SU-DHL-6 (cell line): Measurements from ENCODE around the gene LAMA1.

Experiments used
- H2AFZ ChIP-seq: fragments of 200-600 bp; sonication (generic); 2 replicates; pipeline ENCODE4 v1.6.1; 2014; ENCODE audit warnings: low read depth, mild to moderate bottlenecking, moderate library complexity, mixed read lengths, antibody characterized with exemption, low read length; ENCODE audit not compliant: severe bottlenecking
- H3F3A ChIP-seq: fragments of 200-600 bp; shearing (Covaris generic); 2 replicates; pipeline ENCODE4 v1.6.0; 2016; ENCODE audit warnings: antibody characterized with exemption, mild to moderate bottlenecking; ENCODE audit not compliant: insufficient read depth
- H3K27ac ChIP-seq: fragments of 200-600 bp; sonication (generic); 2 replicates; pipeline ENCODE4 v1.5.1; 2016; ENCODE audit warnings: low read depth, mild to moderate bottlenecking, low read length, moderate library complexity, mixed read lengths
- H3K27me3 ChIP-seq: fragments of 200-600 bp; sonication (generic), shearing (Covaris generic); 2 replicates; pipeline ENCODE4 v1.6.0; 2014; ENCODE audit warnings: mild to moderate bottlenecking, low read length
- H3K36me3 ChIP-seq: fragments of 200-600 bp; sonication (generic); 2 replicates; pipeline ENCODE4 v1.6.1; 2014; ENCODE audit warnings: mild to moderate bottlenecking, low read length, mixed read lengths
- H3K4me2 ChIP-seq: fragments of 300-600, 200-600 bp; shearing (Covaris generic), sonication (generic); 2 replicates; pipeline ENCODE4 v1.6.0; 2014; ENCODE audit warnings: low read length, low read depth, mild to moderate bottlenecking; ENCODE audit not compliant: poor library complexity, severe bottlenecking
- H3K4me3 ChIP-seq: fragments of 200-600 bp; sonication (generic); 2 replicates; pipeline ENCODE4 v1.5.1; 2014; ENCODE audit warnings: antibody characterized with exemption, low read length, mild to moderate bottlenecking, mixed read lengths; ENCODE audit not compliant: insufficient read depth, poor library complexity, severe bottlenecking
- H3K79me2 ChIP-seq: fragments of 200-600 bp; sonication (generic); 2 replicates; pipeline ENCODE4 v1.6.1; 2014; ENCODE audit warnings: mild to moderate bottlenecking, low read length, moderate library complexity; ENCODE audit not compliant: insufficient read depth
- H3K9ac ChIP-seq: fragments of 200-600 bp; sonication (generic); 2 replicates; pipeline ENCODE4 v1.7.0; 2014; ENCODE audit warnings: mild to moderate bottlenecking, low read length
- H3K9me2 ChIP-seq: fragments of 200-600 bp; sonication (generic); replicated peaks from 2 replicates; pipeline ENCODE4 v1.6.1; 2014; ENCODE audit warnings: low read length; ENCODE audit not compliant: insufficient read depth
- H3K9me3 ChIP-seq: fragments of 200-600 bp; sonication (generic); 2 replicates; pipeline ENCODE4 v1.6.1; 2014; ENCODE audit warnings: low read length, mixed read lengths; ENCODE audit not compliant: insufficient read depth
- H4K20me1 ChIP-seq: fragments of 200-600 bp; sonication (generic); 2 replicates; pipeline ENCODE4 v1.6.1; 2014; ENCODE audit warnings: low read depth, mild to moderate bottlenecking, antibody characterized with exemption, low read length, moderate library complexity, mixed read lengths
- CTCF ChIP-seq: fragments of 200-600 bp; sonication (generic); IDR thresholded peaks from one replicate; pipeline ENCODE4 v1.5.1; 2017; ENCODE audit warnings: antibody characterized with exemption, mild to moderate bottlenecking, low read length, moderate library complexity; ENCODE audit not compliant: insufficient read depth, poor library complexity, severe bottlenecking
- EZH2phosphoT487 ChIP-seq: fragments of 200-600 bp; sonication (generic), shearing (Covaris generic); conservative IDR thresholded peaks from 2 replicates; pipeline ENCODE4 v1.6.1; 2018; ENCODE audit warnings: mild to moderate bottlenecking, antibody characterized with exemption, low read length, moderate library complexity, mixed read lengths

Gene LAMA1

DNA sequence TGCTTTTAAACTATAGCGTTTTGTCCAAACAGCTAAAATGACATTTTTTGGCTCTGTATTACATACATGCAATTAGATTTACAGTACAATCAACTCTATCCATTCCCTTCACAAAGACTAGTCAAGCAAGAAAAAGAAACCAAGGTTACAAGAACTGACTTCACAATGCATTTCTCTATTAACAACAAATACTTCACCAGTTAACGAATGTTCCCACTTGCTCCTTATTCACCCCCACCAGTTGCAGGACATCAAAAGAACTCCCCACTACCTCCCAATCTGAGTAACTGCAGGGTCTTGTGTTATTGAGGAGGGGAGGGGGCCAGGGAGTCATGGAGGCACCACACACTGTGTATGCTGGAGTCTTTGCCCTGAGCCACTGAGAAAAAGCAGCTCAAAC is 34.9 kb downstream of the LAMA1 start:
- H3K79me2 ChIP-seq = no peaks in the 10 kb centered on the region
- no peak overlapping the region for H3K4me2 ChIP-seq
- no peak for TF ChIP-seq EZH2phosphoT487
- no peak for TF ChIP-seq CTCF
- H3K9me2 ChIP-seq = no peaks in the 10 kb centered on the region
- no peaks in the 10 kb centered on the region for H3K27me3 ChIP-seq
- H2AFZ ChIP-seq = no peak overlapping the region
- no peak overlapping the region for H3K27ac ChIP-seq
- H3K9me3 ChIP-seq = no peaks in the 10 kb centered on the region
- H3K9ac ChIP-seq = no peak overlapping the region
- no peaks in the 10 kb centered on the region for H3K36me3 ChIP-seq
- no peaks in the 10 kb centered on the region for H3F3A ChIP-seq
- H4K20me1 ChIP-seq = no peaks in the 10 kb centered on the region
- H3K4me3 ChIP-seq = no peak overlapping the region

DNA sequence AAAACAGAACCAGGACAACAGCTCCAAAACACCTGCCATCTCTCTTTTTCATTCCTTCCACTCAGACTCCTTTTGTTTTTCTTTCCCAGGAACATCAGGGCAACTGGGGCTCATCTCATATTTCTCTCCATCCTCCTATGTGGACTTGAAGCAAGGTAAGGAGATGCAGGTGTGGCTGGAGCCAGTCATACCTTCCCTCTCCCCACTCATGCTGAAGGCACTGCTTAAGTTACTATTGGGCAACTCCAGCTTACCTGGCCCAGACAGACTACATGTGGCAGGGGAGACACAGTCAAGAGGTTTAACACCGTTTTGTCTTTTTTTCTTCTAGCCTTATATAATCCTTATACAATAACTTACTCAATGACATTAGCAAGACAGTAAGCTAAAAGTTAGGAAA is 38.4 kb downstream of the LAMA1 start:
- H3K9me2 ChIP-seq = no peaks in the 10 kb centered on the region
- H3K36me3 ChIP-seq = no peaks in the 10 kb centered on the region
- no peak overlapping the region for H3K4me3 ChIP-seq
- no peak for TF ChIP-seq CTCF
- TF ChIP-seq EZH2phosphoT487 = no peak
- H2AFZ ChIP-seq = no peak overlapping the region
- no peaks in the 10 kb centered on the region for H3K79me2 ChIP-seq
- no peak overlapping the region for H3K27ac ChIP-seq
- H4K20me1 ChIP-seq = no peaks in the 10 kb centered on the region
- no peaks in the 10 kb centered on the region for H3F3A ChIP-seq
- H3K4me2 ChIP-seq = no peak overlapping the region
- no peaks in the 10 kb centered on the region for H3K9me3 ChIP-seq
- no peaks in the 10 kb centered on the region for H3K27me3 ChIP-seq
- H3K9ac ChIP-seq = no peak overlapping the region

DNA sequence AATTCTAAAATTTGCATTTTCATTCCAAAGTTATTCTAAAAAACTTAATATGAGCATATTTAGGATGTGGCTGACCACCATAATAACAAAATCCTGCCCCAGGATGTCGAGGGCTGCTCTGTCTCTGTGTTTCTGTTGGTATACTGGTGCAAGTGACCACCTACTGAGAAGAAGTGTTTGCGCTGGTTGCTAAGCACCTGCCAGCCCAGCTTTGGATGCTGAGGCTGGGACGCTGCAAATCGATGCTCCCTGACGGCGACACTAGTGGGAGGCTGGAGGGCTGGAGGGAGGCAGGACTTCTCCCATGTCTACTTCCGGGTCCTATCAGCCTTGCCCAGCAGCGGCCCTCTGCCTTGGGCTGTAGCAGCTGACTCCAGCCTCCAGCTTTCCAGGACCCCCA is 45.0 kb downstream of the LAMA1 start:
- H3K9me2 ChIP-seq = no peaks in the 10 kb centered on the region
- H3K9ac ChIP-seq = no peak overlapping the region
- H3K4me2 ChIP-seq = no peak overlapping the region
- no peak for TF ChIP-seq EZH2phosphoT487
- no peak for TF ChIP-seq CTCF
- no peaks in the 10 kb centered on the region for H4K20me1 ChIP-seq
- H3K27me3 ChIP-seq = no peaks in the 10 kb centered on the region
- no peak overlapping the region for H2AFZ ChIP-seq
- H3K36me3 ChIP-seq = no peaks in the 10 kb centered on the region
- no peaks in the 10 kb centered on the region for H3K9me3 ChIP-seq
- no peaks in the 10 kb centered on the region for H3F3A ChIP-seq
- H3K4me3 ChIP-seq = no peak overlapping the region
- no peak overlapping the region for H3K27ac ChIP-seq
- H3K79me2 ChIP-seq = no peaks in the 10 kb centered on the region

DNA sequence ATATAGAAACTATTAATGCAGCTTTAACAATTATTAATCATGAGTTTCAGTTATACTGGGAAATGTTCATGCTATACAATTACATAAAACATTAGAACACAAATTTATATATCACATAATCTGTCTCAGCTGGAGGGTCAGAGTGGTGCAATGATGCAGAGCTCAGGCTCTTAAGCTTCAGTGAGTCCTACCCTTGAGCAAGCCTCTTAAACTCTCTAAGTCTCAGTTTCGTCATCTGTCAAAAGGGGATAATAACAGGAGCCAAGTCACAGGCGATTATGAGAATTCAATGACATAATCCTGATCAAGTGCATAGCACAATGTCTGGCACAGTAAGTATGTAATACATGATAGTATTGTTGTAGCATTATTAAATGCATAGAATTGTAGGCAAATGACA is 46.0 kb downstream of the LAMA1 start:
- H3K4me3 ChIP-seq = no peak overlapping the region
- no peaks in the 10 kb centered on the region for H3K27me3 ChIP-seq
- H3K79me2 ChIP-seq = no peaks in the 10 kb centered on the region
- no peaks in the 10 kb centered on the region for H4K20me1 ChIP-seq
- H3K9me3 ChIP-seq = no peaks in the 10 kb centered on the region
- no peaks in the 10 kb centered on the region for H3F3A ChIP-seq
- H3K27ac ChIP-seq = no peak overlapping the region
- no peaks in the 10 kb centered on the region for H3K9me2 ChIP-seq
- H2AFZ ChIP-seq = no peak overlapping the region
- H3K36me3 ChIP-seq = no peaks in the 10 kb centered on the region
- no peak overlapping the region for H3K9ac ChIP-seq
- no peak overlapping the region for H3K4me2 ChIP-seq
- TF ChIP-seq CTCF (no peak), EZH2phosphoT487 (no peak)
